SK-N-SH (cell line): ENCODE measurements around the gene KCNH4. TPM values are rescaled to one million over a fixed set of nuclear protein-coding genes. Genes with fewer than 3 reads are reported as not detected.

Experiments used
- CTCF ChIA-PET: fragments of 300-600, 350-600 bp; formaldehyde crosslinking; extraction: SDS; loops from one replicate; lab custom pipeline; 2021; lab: Yijun Ruan, JAX
- POLR2A ChIA-PET: fragments of 350-600 bp; sonication (Branson Sonifier 250); formaldehyde crosslinking; extraction: SDS; loops from one replicate; lab custom pipeline; 2020; ENCODE audit warnings: antibody characterized with exemption, inconsistent platforms; lab: Yijun Ruan, JAX
- DNase-seq: peaks from one replicate; pipeline ENCODE4 v3.0.0; 2012
- H2AFZ ChIP-seq: fragments of 200-600 bp; sonication (generic); 2 replicates; pipeline ENCODE4 v1.8.1; 2016; ENCODE audit warnings: antibody characterized with exemption, mild to moderate bottlenecking, low read depth
- H3F3A ChIP-seq: fragments of 200-600 bp; sonication (generic); replicated peaks from 2 replicates; pipeline ENCODE3; 2016; ENCODE audit warnings: antibody characterized with exemption, mild to moderate bottlenecking; ENCODE audit not compliant: insufficient read depth
- H3K27ac ChIP-seq, 2 experiments: fragments of 200-500 bp in 1 of 2; fragments of 200-600 bp in 1 of 2; sonication (Bioruptor generic) in 1 of 2; sonication (generic), shearing (Covaris generic) in 1 of 2; 2 replicates each; pipeline versions ENCODE4 v1.5.1 to v1.6.1; 2014 to 2016; ENCODE audit warnings: low read depth in 2 of 2, inconsistent platforms in 1 of 2, low read length in 1 of 2, mild to moderate bottlenecking in 1 of 2, mixed read lengths in 1 of 2
- H3K27me3 ChIP-seq: fragments of 200-600 bp; sonication (generic), shearing (Covaris generic); 2 replicates; pipeline ENCODE4 v1.6.1; 2016; ENCODE audit warnings: mixed run types; ENCODE audit not compliant: insufficient read depth
- H3K36me3 ChIP-seq, 2 experiments: fragments of 200-500 bp in 1 of 2; fragments of 200-600 bp in 1 of 2; sonication (Bioruptor generic) in 1 of 2; sonication (generic) in 1 of 2; replicated peaks in 1 of 2; 2 replicates each; pipeline versions ENCODE3 to v1.5.1; 2014 to 2016; ENCODE audit warnings: low read length in 1 of 2, mild to moderate bottlenecking in 1 of 2; ENCODE audit not compliant: insufficient read depth in 2 of 2, control insufficient read depth in 1 of 2
- H3K4me1 ChIP-seq, 2 experiments: fragments of 200-500 bp in 1 of 2; fragments of 200-600 bp in 1 of 2; sonication (Bioruptor generic) in 1 of 2; sonication (generic), shearing (Covaris generic) in 1 of 2; 2 replicates each; pipeline versions ENCODE4 v1.5.1 to v1.6.1; 2014 to 2016; ENCODE audit warnings: low read depth in 1 of 2, low read length in 1 of 2, mixed run types in 1 of 2; ENCODE audit not compliant: insufficient read depth in 2 of 2, control insufficient read depth in 1 of 2
- H3K4me2 ChIP-seq: fragments of 200-600 bp; sonication (generic), shearing (Covaris generic); 2 replicates; pipeline ENCODE4 v1.6.1; 2017; ENCODE audit warnings: mixed run types
- H3K4me3 ChIP-seq, 2 experiments: fragments of 200-500 bp in 1 of 2; fragments of 200-600 bp in 1 of 2; sonication (Bioruptor generic) in 1 of 2; sonication (generic), shearing (Covaris generic) in 1 of 2; 2 replicates each; pipeline versions ENCODE4 v1.5.1 to v1.8.1; 2014 to 2016; ENCODE audit warnings: low read depth in 2 of 2, inconsistent platforms in 1 of 2, low read length in 1 of 2, mild to moderate bottlenecking in 1 of 2, mixed read lengths in 1 of 2, moderate library complexity in 1 of 2
- H3K79me2 ChIP-seq: fragments of 200-600 bp; sonication (generic); 2 replicates; pipeline ENCODE4 v1.8.1; 2017; ENCODE audit warnings: mild to moderate bottlenecking; ENCODE audit not compliant: insufficient read depth
- H3K9ac ChIP-seq: fragments of 200-600 bp; sonication (generic); 2 replicates; pipeline ENCODE4 v1.6.1; 2017; ENCODE audit warnings: mixed run types
- H3K9me2 ChIP-seq: fragments of 200-600 bp; sonication (generic); 2 replicates; pipeline ENCODE4 v1.6.1; 2017; ENCODE audit warnings: mixed run types
- H3K9me3 ChIP-seq: fragments of 200-600 bp; sonication (generic); 2 replicates; pipeline ENCODE4 v1.6.1; 2017; ENCODE audit warnings: mixed run types, mild to moderate bottlenecking, moderate library complexity
- H4K20me1 ChIP-seq: fragments of 200-600 bp; sonication (generic); 2 replicates; pipeline ENCODE4 v1.6.1; 2017; ENCODE audit warnings: mild to moderate bottlenecking, mixed run types; ENCODE audit not compliant: insufficient read depth
- CHD2 ChIP-seq: fragments of 150-350 bp; IDR thresholded peaks from 2 replicates; pipeline ENCODE4 v1.6.1; 2018; ENCODE audit warnings: low read length; ENCODE audit not compliant: partially characterized antibody
- ELF1 ChIP-seq: IDR thresholded peaks from 2 replicates; pipeline ENCODE4 v1.4.0; 2012
- EP300 ChIP-seq, 2 experiments: IDR thresholded peaks; 2 replicates each; pipeline versions ENCODE4 v1.4.0 to v1.6.1; 2012; ENCODE audit warnings: borderline replicate concordance in 1 of 2, low read depth in 1 of 2, low read length in 1 of 2
- GABPA ChIP-seq: IDR thresholded peaks from 2 replicates; pipeline ENCODE4 v1.4.0; 2012; ENCODE audit warnings: low read depth, mild to moderate bottlenecking
- GATA2 ChIP-seq: sonication (generic); formaldehyde crosslinking; IDR thresholded peaks from 2 replicates; pipeline ENCODE4 v1.5.0; 2020; ENCODE audit warnings: mild to moderate bottlenecking, missing genetic modification reagents
- MEF2A ChIP-seq: IDR thresholded peaks from 2 replicates; pipeline ENCODE4 v1.4.0; 2012; ENCODE audit warnings: low read depth, borderline replicate concordance
- NFIC ChIP-seq: IDR thresholded peaks from 2 replicates; pipeline ENCODE4 v1.4.0; 2012; ENCODE audit warnings: borderline replicate concordance
- POLR2AphosphoS5 ChIP-seq: IDR thresholded peaks from 2 replicates; pipeline ENCODE4 v1.6.1; 2012; ENCODE audit warnings: low read depth, low read length
- RAD21 ChIP-seq: IDR thresholded peaks from 2 replicates; pipeline ENCODE4 v1.6.1; 2012; ENCODE audit warnings: mild to moderate bottlenecking, low read length
- TAF1 ChIP-seq: IDR thresholded peaks from 2 replicates; pipeline ENCODE4 v1.6.1; 2012; ENCODE audit warnings: low read depth, mild to moderate bottlenecking, low read length, moderate library complexity, borderline replicate concordance
- TEAD4 ChIP-seq: IDR thresholded peaks from 2 replicates; pipeline ENCODE4 v1.4.0; 2012; ENCODE audit warnings: mild to moderate bottlenecking, borderline replicate concordance; ENCODE audit not compliant: insufficient read depth
- YY1 ChIP-seq: IDR thresholded peaks from 2 replicates; pipeline ENCODE4 v1.4.0; 2012; ENCODE audit warnings: low read depth, mild to moderate bottlenecking
- WGBS: methylation state at CpG from one replicate; pipeline ENCODE4 v1.1.6; 2017; ENCODE audit warnings: low lambda C conversion rate; 5-methylcytosine and 5-hydroxymethylcytosine counted together
- polyA plus RNA-seq, 3 experiments: library from polyadenylated mRNA; depleted of rRNA; stranded (reverse); fragments of >200 nt; gene quantifications; 2 replicates each; pipeline ENCODE4 v1.2.3, GENCODE V29; 2012
- TF ChIP-seq, protein P1 (sequence below): IDR thresholded peaks from 2 replicates; pipeline ENCODE4 v1.4.0; 2012; ENCODE audit warnings: low read depth, borderline replicate concordance
- TF ChIP-seq, protein P2 (sequence below): IDR thresholded peaks from 2 replicates; pipeline ENCODE4 v1.4.0; 2012; ENCODE audit warnings: low read depth, borderline replicate concordance
- TF ChIP-seq, protein P3 (sequence below): IDR thresholded peaks from 2 replicates; pipeline ENCODE4 v1.4.0; 2012; ENCODE audit warnings: low read depth
- TF ChIP-seq, protein P4 (sequence below): IDR thresholded peaks from 2 replicates; pipeline ENCODE4 v1.6.1; 2012; ENCODE audit warnings: mild to moderate bottlenecking, low read depth, low read length, moderate library complexity
- TF ChIP-seq, protein P5 (sequence below): fragments of 150-350 bp; IDR thresholded peaks from 2 replicates; pipeline ENCODE4 v1.6.1; 2016; ENCODE audit warnings: mild to moderate bottlenecking, low read depth, low read length

The KCNH4 gene
- polyA plus RNA-seq, 1 of the 3 experiments (the other 2 are of a cell fraction): 0.46 TPM

DNA sequence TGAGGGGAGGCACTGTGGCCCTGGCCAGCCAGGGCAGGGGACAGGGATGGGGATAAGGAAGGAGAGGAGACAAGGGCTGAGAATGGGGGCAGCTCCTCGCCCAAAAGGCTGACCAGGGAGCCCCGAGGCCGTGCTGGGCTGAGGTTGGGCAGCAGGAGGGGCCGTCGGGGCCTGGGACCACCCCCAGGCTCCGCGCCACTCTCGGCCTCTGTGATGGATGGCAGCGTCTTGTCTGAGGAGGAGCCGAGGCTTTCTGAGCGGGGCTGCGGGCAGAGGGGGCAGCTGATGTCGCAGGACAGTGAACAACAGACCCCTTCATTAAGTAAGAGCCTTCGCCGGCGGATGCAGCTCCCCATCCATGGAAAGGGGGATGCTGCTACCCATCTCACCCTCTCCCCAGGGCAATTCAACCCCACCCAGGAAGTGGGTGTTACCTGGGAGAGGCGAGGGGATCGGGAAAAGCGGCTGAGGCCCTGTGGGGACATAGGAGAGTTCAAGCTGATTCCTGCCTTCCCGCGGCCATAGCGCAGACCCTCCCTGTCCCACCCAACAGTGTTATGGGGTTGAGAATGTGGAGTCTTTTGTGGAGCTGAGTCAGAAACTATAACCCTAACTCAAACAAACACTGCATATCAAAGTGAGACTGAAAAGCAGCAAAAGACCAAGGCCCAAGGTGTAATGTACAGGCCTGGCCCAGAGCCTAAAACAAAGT is 17.1 kb downstream of the KCNH4 start:
- Histone ChIP-seq H3K4me1 (peaks cover 0 to 6% of the 10 kb centered on the region in 2 experiments; a peak in 1 of 4 replicates), H3K9ac (no peak overlapping the region), H3K4me2 (no peak overlapping the region), H3F3A (no peaks in the 10 kb centered on the region), H3K9me2 (no peaks in the 10 kb centered on the region), H4K20me1 (no peaks in the 10 kb centered on the region), H2AFZ (no peak overlapping the region), H3K4me3 (no peak overlapping the region), H3K27ac (no peak overlapping the region), H3K79me2 (no peaks in the 10 kb centered on the region), H3K27me3 (no peaks in the 10 kb centered on the region), H3K9me3 (no peaks in the 10 kb centered on the region), H3K36me3 (no peaks in the 10 kb centered on the region)
- POLR2A ChIA-PET: no interaction called here
- 85% methylated on average over 22 of the region's 22 CpGs for WGBS
- TF ChIP-seq MEF2A (no peak), TAF1 (no peak), NFIC (no peak), EP300 (IDR thresholded peaks at IDR 0.05; ENCODE audit: borderline replicate concordance in 1 of 2, low read depth in 1 of 2, low read length in 1 of 2) (no peak), ELF1 (no peak), TEAD4 (no peak), GATA2 (CRISPR knock-in tag) (no peak), YY1 (no peak), RAD21 (no peak), CHD2 (no peak), POLR2AphosphoS5 (no peak), GABPA (no peak)
- TF ChIP-seq, protein P1, sequence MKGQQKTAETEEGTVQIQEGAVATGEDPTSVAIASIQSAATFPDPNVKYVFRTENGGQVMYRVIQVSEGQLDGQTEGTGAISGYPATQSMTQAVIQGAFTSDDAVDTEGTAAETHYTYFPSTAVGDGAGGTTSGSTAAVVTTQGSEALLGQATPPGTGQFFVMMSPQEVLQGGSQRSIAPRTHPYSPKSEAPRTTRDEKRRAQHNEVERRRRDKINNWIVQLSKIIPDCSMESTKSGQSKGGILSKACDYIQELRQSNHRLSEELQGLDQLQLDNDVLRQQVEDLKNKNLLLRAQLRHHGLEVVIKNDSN: no peak
- TF ChIP-seq, protein P2, sequence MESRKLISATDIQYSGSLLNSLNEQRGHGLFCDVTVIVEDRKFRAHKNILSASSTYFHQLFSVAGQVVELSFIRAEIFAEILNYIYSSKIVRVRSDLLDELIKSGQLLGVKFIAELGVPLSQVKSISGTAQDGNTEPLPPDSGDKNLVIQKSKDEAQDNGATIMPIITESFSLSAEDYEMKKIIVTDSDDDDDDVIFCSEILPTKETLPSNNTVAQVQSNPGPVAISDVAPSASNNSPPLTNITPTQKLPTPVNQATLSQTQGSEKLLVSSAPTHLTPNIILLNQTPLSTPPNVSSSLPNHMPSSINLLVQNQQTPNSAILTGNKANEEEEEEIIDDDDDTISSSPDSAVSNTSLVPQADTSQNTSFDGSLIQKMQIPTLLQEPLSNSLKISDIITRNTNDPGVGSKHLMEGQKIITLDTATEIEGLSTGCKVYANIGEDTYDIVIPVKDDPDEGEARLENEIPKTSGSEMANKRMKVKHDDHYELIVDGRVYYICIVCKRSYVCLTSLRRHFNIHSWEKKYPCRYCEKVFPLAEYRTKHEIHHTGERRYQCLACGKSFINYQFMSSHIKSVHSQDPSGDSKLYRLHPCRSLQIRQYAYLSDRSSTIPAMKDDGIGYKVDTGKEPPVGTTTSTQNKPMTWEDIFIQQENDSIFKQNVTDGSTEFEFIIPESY: no peak
- TF ChIP-seq, protein P3, sequence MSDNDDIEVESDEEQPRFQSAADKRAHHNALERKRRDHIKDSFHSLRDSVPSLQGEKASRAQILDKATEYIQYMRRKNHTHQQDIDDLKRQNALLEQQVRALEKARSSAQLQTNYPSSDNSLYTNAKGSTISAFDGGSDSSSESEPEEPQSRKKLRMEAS: no peak
- TF ChIP-seq, protein P4, sequence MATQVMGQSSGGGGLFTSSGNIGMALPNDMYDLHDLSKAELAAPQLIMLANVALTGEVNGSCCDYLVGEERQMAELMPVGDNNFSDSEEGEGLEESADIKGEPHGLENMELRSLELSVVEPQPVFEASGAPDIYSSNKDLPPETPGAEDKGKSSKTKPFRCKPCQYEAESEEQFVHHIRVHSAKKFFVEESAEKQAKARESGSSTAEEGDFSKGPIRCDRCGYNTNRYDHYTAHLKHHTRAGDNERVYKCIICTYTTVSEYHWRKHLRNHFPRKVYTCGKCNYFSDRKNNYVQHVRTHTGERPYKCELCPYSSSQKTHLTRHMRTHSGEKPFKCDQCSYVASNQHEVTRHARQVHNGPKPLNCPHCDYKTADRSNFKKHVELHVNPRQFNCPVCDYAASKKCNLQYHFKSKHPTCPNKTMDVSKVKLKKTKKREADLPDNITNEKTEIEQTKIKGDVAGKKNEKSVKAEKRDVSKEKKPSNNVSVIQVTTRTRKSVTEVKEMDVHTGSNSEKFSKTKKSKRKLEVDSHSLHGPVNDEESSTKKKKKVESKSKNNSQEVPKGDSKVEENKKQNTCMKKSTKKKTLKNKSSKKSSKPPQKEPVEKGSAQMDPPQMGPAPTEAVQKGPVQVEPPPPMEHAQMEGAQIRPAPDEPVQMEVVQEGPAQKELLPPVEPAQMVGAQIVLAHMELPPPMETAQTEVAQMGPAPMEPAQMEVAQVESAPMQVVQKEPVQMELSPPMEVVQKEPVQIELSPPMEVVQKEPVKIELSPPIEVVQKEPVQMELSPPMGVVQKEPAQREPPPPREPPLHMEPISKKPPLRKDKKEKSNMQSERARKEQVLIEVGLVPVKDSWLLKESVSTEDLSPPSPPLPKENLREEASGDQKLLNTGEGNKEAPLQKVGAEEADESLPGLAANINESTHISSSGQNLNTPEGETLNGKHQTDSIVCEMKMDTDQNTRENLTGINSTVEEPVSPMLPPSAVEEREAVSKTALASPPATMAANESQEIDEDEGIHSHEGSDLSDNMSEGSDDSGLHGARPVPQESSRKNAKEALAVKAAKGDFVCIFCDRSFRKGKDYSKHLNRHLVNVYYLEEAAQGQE: no peak
- TF ChIP-seq, protein P5, sequence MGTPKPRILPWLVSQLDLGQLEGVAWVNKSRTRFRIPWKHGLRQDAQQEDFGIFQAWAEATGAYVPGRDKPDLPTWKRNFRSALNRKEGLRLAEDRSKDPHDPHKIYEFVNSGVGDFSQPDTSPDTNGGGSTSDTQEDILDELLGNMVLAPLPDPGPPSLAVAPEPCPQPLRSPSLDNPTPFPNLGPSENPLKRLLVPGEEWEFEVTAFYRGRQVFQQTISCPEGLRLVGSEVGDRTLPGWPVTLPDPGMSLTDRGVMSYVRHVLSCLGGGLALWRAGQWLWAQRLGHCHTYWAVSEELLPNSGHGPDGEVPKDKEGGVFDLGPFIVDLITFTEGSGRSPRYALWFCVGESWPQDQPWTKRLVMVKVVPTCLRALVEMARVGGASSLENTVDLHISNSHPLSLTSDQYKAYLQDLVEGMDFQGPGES: no peak
- CTCF ChIA-PET: interaction anchor here (0.8 to 1.4 kb wide), 4 partner anchors 10 to 240 kb away, joined by 3 to 4 read pairs (median 4); partner anchors contain the start of gene KCNH4
- no peak for DNase-seq
